ENCODE results near the gene PGBD1.

The PGBD1 gene

GRCh38 chr6:28267695-28268059, 13.7 kb upstream of the PGBD1 start:
- Histone ChIP-seq H3K4me1 (ENCODE audit: insufficient read depth, low read length, severe bottlenecking) (peaks cover 26% of the 10 kb centered on the region), H3K4me3 (ENCODE audit: low read depth, low read length, poor library complexity, severe bottlenecking) (peak overlapping the region; percentile 75), H3K27me3 (ENCODE audit: insufficient read depth, low read length) (no peaks in the 10 kb centered on the region), H3K79me2 (ENCODE audit: insufficient read depth, low read length) (0 out of 2 replicates have a peak, but pooled peaks cover 5% of the 10 kb centered on the region), H3K9me2 (ENCODE audit: low read depth, low read length) (no peaks in the 10 kb centered on the region), H3K9me3 (ENCODE audit: low read length) (no peaks in the 10 kb centered on the region), H4K20me1 (ENCODE audit: insufficient read depth, low read length) (no peaks in the 10 kb centered on the region), H3K27ac (ENCODE audit: low read depth, low read length, poor library complexity, severe bottlenecking) (no peak overlapping the region), H3K9ac (ENCODE audit: low read length) (peak overlapping the region; percentile 72), H3K4me2 (ENCODE audit: low read length) (peak overlapping the region; percentile 83), H2AFZ (ENCODE audit: low read length) (no peak overlapping the region; the same call in 1 of the 2 replicates), H3F3A (ENCODE audit: insufficient read depth, low read length) (no peaks in the 10 kb centered on the region), H3K36me3 (ENCODE audit: insufficient read depth, low read length) (peaks cover 5% of the 10 kb centered on the region; the same call in 1 of the 2 replicates)
- no peak for TF ChIP-seq EZH2 (IDR thresholded peaks at IDR 0.05; ENCODE audit: borderline replicate concordance, low read length)
- TF ChIP-seq CTCF (IDR thresholded peaks at IDR 0.05; ENCODE audit: low read length): no peak

GRCh38 chr6:28269492-28269891, 11.9 kb upstream of the PGBD1 start:
- no peak for TF ChIP-seq EZH2 (IDR thresholded peaks at IDR 0.05; ENCODE audit: borderline replicate concordance, low read length)
- TF ChIP-seq CTCF (IDR thresholded peaks at IDR 0.05; ENCODE audit: low read length): no peak
- Histone ChIP-seq H2AFZ (ENCODE audit: low read length) (no peak overlapping the region), H3K27me3 (ENCODE audit: insufficient read depth, low read length) (no peaks in the 10 kb centered on the region), H3K9ac (ENCODE audit: low read length) (no peak overlapping the region), H3F3A (ENCODE audit: insufficient read depth, low read length) (no peaks in the 10 kb centered on the region), H3K79me2 (ENCODE audit: insufficient read depth, low read length) (0 out of 2 replicates have a peak, but pooled peaks cover 5% of the 10 kb centered on the region), H3K4me3 (ENCODE audit: low read depth, low read length, poor library complexity, severe bottlenecking) (no peak overlapping the region), H4K20me1 (ENCODE audit: insufficient read depth, low read length) (no peaks in the 10 kb centered on the region), H3K4me2 (ENCODE audit: low read length) (no peak overlapping the region), H3K9me2 (ENCODE audit: low read depth, low read length) (no peaks in the 10 kb centered on the region), H3K36me3 (ENCODE audit: insufficient read depth, low read length) (peaks cover 18% of the 10 kb centered on the region; the same call in 1 of the 2 replicates), H3K4me1 (ENCODE audit: insufficient read depth, low read length, severe bottlenecking) (peaks cover 20% of the 10 kb centered on the region), H3K27ac (ENCODE audit: low read depth, low read length, poor library complexity, severe bottlenecking) (no peak overlapping the region), H3K9me3 (ENCODE audit: low read length) (no peaks in the 10 kb centered on the region)

GRCh38 chr6:28274888-28275287, 6.5 kb upstream of the PGBD1 start:
- Histone ChIP-seq H4K20me1 (ENCODE audit: insufficient read depth, low read length) (no peaks in the 10 kb centered on the region), H3K4me3 (ENCODE audit: low read depth, low read length, poor library complexity, severe bottlenecking) (no peak overlapping the region), H3K27ac (ENCODE audit: low read depth, low read length, poor library complexity, severe bottlenecking) (no peak overlapping the region), H3K79me2 (ENCODE audit: insufficient read depth, low read length) (no peaks in the 10 kb centered on the region), H3K9ac (ENCODE audit: low read length) (no peak overlapping the region), H3K9me2 (ENCODE audit: low read depth, low read length) (no peaks in the 10 kb centered on the region), H3K27me3 (ENCODE audit: insufficient read depth, low read length) (no peaks in the 10 kb centered on the region), H3K4me2 (ENCODE audit: low read length) (no peak overlapping the region), H3K9me3 (ENCODE audit: low read length) (no peaks in the 10 kb centered on the region), H3K4me1 (ENCODE audit: insufficient read depth, low read length, severe bottlenecking) (no peaks in the 10 kb centered on the region), H2AFZ (ENCODE audit: low read length) (no peak overlapping the region), H3F3A (ENCODE audit: insufficient read depth, low read length) (no peaks in the 10 kb centered on the region), H3K36me3 (ENCODE audit: insufficient read depth, low read length) (peaks cover 46% of the 10 kb centered on the region)
- TF ChIP-seq CTCF (IDR thresholded peaks at IDR 0.05; ENCODE audit: low read length): no peak
- no peak for TF ChIP-seq EZH2 (IDR thresholded peaks at IDR 0.05; ENCODE audit: borderline replicate concordance, low read length)

Measured in OCI-LY1 (cell line).